ENCODE measurements around the gene APEX1. TPM values are rescaled to one million over a fixed set of nuclear protein-coding genes. Genes with fewer than 3 reads are reported as not detected.
A peak's percentile ranks its signal among the peaks of the same experiment; 100 is the strongest.
"Not testable (repeated sequence)": the region's sequence is repeated elsewhere in the genome, so short reads cannot be mapped to it uniquely, and the experiment has no call there.

The APEX1 gene
- total RNA-seq, 2 donors from 2014 or later, result 80.5 to 93.9 TPM

GRCh38 chr14:20429801-20430669, 25.0 kb upstream of the APEX1 start:
- ATAC-seq (peak; percentile 76), DNase-seq (peak; percentile 47 to 65)
- intact Hi-C loops (cut with DNase I, micrococcal nuclease), result no loop called here

- no peak for DNase-seq
- intact Hi-C loops (cut with DNase I, micrococcal nuclease), result no loop called here
- ATAC-seq, result no peak
These were observed 20.1 kb upstream of the APEX1 start for GRCh38 chr14:20434701-20435581.

- ATAC-seq (no peak), DNase-seq (no peak)
- intact Hi-C loops (cut with DNase I, micrococcal nuclease), result no loop called here
These were observed 19.3 kb upstream of the APEX1 start, which contains the start of gene KLHL33 for GRCh38 chr14:20435582-20436362. Gene KLHL33 (minus strand): TSS chr14:20436166. CDS start chr14:20435811, 355 bp downstream.

DNA sequence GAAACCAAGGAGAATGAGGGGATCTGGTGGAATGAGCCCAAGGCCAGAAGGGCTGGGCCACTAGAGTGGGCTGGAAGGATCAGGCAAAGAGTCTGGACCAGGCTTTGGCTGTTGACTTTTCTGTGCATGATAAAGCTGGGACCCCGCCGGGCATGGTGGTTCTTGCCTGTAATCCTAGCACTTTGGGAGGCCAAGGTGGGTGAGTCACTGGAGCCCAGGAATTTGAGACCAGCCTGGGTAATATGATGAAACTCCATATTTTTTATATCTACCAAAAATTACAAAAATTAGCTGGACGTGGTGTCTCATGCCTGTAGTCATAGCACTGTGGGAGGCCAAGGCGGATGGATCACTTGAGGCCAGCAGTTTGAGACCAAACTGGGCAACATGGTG, 18.7 kb upstream of the APEX1 start:
- ATAC-seq, result no peak
- no peak for DNase-seq
- intact Hi-C loops (cut with DNase I, micrococcal nuclease), result no loop called here

- intact Hi-C loops (cut with DNase I, micrococcal nuclease), result no loop called here
- DNase-seq (no peak), ATAC-seq (no peak)
These were observed 16.4 kb upstream of the APEX1 start for GRCh38 chr14:20438664-20439063.

GRCh38 chr14:20440465-20440864, 14.6 kb upstream of the APEX1 start:
- ATAC-seq, result no peak
- intact Hi-C loops (cut with DNase I, micrococcal nuclease), result no loop called here
- DNase-seq, result no peak

DNA sequence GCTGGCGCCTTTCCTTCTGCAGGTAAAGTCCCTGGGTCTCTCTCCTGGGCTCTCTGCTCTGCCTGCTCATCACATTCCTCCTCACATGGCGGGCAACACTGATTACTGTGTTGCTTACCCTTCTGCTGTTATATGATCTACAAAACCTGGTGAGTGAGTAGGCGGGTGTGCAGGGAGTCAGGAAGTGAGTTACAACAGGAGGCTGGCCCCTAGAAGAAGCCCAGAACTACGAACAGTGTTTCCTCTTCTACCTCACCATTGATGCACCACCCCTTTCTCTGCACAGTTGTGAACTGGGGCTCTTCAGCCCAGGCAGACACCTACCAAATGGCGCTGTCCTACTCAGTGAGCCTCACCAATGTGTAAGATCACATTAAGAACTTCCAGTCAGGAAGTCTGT, 14.1 kb upstream of the APEX1 start:
- ATAC-seq, result peak; percentile 20
- intact Hi-C loops (cut with DNase I, micrococcal nuclease), result no loop called here
- DNase-seq, result no peak

- ATAC-seq, result no peak
- no peak for DNase-seq
- intact Hi-C loops (cut with DNase I, micrococcal nuclease), result no loop called here
These were observed 13.6 kb upstream of the APEX1 start for GRCh38 chr14:20441461-20441860.

DNA sequence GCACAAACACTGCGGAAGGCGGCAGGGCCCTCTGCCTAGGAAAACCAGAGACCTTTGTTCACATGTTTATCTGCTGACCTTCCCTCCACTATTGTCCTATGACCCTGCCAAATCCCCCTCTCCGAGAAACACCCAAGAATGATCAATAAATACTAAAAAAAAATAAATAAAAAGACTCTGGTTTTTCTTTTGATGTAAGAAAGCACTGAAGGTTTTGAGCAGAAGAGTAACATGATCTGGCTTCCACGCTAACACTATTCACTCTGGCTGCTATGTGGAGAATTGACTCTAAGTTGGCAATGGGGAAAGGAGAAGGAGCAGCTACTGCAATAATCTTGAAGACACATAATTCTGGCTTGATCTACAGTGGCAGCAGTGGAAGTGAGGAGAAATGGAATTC, 11.4 kb upstream of the APEX1 start:
- intact Hi-C loops (cut with DNase I, micrococcal nuclease); ATAC-seq; DNase-seq: not testable (repeated sequence)

GRCh38 chr14:20446889-20447288, 8.1 kb upstream of the APEX1 start:
- DNase-seq (no peak), ATAC-seq (no peak)
- intact Hi-C loops (cut with DNase I, micrococcal nuclease), result no loop called here

DNA sequence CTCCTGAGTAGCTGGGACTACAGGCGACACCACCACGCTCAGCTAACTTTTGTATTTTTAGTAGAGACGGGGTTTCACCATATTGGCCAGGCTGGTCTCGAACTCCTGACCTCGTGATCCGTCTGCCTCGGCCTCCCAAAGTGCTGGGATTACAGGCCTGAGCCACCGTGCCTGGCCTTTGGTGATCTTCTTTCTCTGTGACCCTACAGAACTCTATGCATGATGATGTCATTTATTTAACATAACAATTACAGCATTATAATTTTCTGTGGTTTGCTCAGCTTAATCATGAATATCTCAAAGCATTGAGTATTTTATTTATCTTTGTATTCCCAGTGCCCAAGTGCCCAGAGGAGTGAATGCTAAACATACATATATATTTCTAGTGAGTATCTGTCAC, 2.2 kb upstream of the APEX1 start:
- intact Hi-C loops (cut with DNase I, micrococcal nuclease), result loop anchor here in 1 of 2 donors (10.0 kb wide), 1 partner anchor 108 kb away; the partner anchor contains the start of gene PARP2
- DNase-seq, ATAC-seq: not testable (repeated sequence)

DNA sequence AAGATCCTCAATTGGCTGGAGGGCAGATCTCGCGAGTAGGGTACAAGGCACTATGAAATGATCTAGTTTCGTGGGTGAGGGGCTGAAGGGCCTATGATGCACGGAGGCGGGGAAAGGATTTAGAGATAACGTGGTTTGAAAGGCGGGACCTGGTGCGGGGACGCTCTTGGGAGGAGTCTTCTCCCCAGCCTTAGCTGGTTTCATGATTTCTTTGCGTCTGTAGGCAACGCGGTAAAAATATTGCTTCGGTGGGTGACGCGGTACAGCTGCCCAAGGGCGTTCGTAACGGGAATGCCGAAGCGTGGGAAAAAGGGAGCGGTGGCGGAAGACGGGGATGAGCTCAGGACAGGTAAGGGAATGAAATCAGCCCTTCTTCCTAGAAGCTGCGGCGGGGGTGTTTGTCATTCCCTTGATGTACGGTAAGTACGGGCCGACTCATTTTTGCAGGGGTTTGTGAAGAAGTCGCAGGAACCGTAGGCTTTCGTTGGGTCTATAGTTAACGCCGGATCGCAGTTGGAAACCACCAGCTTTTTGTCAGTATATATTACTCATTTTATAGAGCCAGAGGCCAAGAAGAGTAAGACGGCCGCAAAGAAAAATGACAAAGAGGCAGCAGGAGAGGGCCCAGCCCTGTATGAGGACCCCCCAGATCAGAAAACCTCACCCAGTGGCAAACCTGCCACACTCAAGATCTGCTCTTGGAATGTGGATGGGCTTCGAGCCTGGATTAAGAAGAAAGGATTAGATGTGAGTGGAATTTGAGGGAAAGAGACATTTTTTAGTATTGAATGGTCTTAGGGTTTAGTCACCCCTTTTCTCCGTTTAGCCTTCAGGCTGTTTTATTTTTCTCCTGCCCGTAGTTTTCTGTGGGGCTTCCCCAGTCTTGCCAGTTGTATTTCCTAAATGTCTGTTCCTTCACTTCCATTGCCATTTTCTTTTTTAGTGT, 602 bp downstream of the APEX1 start:
- intact Hi-C loops (cut with DNase I, micrococcal nuclease), result loop anchor here in 1 of 2 donors (10.0 kb wide), 1 partner anchor 111 kb away; the partner anchor contains the start of gene PARP2
- no peak for DNase-seq
- peak; percentile 62 for ATAC-seq

DNA sequence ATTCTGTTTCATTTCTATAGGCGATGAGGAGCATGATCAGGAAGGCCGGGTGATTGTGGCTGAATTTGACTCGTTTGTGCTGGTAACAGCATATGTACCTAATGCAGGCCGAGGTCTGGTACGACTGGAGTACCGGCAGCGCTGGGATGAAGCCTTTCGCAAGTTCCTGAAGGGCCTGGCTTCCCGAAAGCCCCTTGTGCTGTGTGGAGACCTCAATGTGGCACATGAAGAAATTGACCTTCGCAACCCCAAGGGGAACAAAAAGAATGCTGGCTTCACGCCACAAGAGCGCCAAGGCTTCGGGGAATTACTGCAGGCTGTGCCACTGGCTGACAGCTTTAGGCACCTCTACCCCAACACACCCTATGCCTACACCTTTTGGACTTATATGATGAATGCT, 1.9 kb downstream of the APEX1 start:
- no peak for ATAC-seq
- peak in 1 of 2 donors; percentile 31 for DNase-seq
- intact Hi-C loops (cut with DNase I, micrococcal nuclease), result loop anchor here in 1 of 2 donors (10.0 kb wide), 1 partner anchor 112 kb away; the partner anchor contains the start of gene PARP2

DNA sequence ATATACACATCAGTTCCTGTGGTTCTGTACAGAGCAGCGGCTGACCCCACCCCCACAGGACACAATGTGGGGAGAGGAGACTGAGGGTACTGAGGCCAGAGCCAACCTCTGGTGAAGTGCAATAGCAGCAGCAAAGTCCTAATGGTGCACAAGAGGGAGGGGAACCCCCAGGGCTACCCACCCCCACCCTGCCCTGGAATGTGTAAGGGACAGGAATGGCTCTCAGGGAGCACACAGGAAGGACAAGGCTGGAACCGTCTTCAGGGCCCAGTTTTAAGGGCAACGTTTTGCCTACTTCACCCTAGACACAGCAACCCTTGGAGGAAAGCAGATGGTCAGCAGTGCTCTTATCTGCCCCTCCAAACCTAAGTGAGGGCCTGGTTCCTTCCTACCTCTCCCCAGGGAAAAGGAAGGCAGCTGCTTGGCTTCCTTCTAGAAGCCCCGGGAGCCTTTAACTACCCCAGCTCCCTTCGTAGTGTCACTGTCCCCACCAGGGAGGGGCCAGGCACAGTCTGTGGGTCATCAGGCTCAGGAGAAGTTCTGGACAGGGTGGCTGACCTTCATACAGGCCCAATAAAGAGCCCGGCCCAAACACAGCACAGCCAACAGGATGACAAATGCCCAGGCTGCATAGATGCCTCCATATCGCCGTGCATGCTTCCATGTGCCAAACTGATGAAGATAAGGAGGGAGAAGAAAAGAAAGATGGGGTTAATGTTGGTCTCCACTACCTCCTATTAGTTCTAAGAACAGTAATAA, 3.2 kb downstream of the APEX1 start:
- intact Hi-C loops (cut with DNase I, micrococcal nuclease), result loop anchor here in 1 of 2 donors (10.0 kb wide), 1 partner anchor 113 kb away; the partner anchor contains the start of gene PARP2
- ATAC-seq (no peak), DNase-seq (no peak)

DNA sequence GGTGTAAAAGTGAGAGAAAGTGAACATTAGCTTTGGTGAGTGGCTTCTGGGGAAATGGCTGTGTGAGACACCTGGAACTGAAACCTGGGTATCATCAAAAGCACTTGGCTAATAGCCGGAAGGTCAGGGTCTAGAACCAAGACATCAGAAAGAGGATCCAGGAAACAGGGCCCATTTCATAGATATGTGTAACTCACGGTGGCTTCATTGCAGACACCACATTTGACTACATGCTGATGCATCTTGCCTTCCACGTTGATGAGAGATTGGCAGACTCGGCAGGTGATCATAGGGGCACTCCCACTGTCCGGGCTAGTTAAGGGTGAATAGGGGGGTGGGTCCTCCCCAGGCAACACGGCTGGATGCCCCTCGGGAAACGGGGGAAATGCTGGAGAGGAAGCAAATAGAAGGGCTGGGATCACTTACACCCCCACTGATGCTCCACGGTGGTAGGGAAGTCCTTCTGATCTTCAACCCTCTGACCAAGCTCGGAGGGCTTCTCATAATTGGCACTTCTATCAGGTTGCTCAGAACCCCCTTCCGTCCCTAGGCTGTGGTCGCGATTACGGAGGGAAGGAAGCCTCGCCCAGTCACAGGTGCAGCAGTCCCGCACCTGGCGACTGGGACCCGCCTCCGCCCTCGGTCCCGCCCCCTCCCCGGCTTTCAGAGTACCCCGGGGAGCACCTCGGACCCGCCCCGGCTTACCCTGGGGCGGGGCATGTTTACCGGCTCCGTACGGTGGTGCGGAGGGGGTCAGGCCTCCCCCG, 5.6 kb downstream of the APEX1 start:
- intact Hi-C loops (cut with DNase I, micrococcal nuclease), result loop anchor here in 1 of 2 donors (10.0 kb wide), 1 partner anchor 46 kb away; the partner anchor contains the start of gene TEP1
- peak; percentile 77 to 86 for DNase-seq
- ATAC-seq, result peak; percentile 57

Measured in left colon (tissue), 2 donors.